Progenitor cell of endocrine pancreas (in vitro differentiated cells): ENCODE results near the gene MRM2. TPM values are rescaled to one million over a fixed set of nuclear protein-coding genes. Genes with fewer than 3 reads are reported as not detected.

Experiments used
- DNase-seq: peaks from one replicate; pipeline ENCODE4 v3.0.0; 2021; ENCODE audit warnings: low spot score; ENCODE audit not compliant: unreplicated experiment
- H3K27ac Mint-ChIP-seq: 2 replicates; pipeline ENCODE4 v1.8.0; 2021; ENCODE audit warnings: mild to moderate bottlenecking, moderate library complexity, mixed read lengths
- H3K27me3 Mint-ChIP-seq: 2 replicates; pipeline ENCODE4 v1.8.0; 2021; ENCODE audit warnings: mixed read lengths
- H3K36me3 Mint-ChIP-seq: 2 replicates; pipeline ENCODE4 v1.8.0; 2022; ENCODE audit warnings: mixed read lengths; ENCODE audit not compliant: insufficient read depth
- H3K4me1 Mint-ChIP-seq: 2 replicates; pipeline ENCODE4 v1.8.0; 2021; ENCODE audit warnings: low read depth, mixed read lengths
- H3K4me3 Mint-ChIP-seq: 2 replicates; pipeline ENCODE4 v1.8.0; 2021; ENCODE audit warnings: low read depth, mild to moderate bottlenecking, moderate library complexity, mixed read lengths
- H3K9me3 Mint-ChIP-seq: 2 replicates; pipeline ENCODE4 v1.8.0; 2021; ENCODE audit warnings: low read depth, mixed read lengths
- CTCF ChIP-seq: fragments of 200-600 bp; sonication (generic); IDR thresholded peaks from one replicate; pipeline ENCODE4 v1.5.0; 2021; ENCODE audit warnings: antibody characterized with exemption, mild to moderate bottlenecking; ENCODE audit not compliant: unreplicated experiment
- total RNA-seq: library from RNA; stranded (reverse); gene quantifications from 2 replicates; pipeline ENCODE4 v1.2.1, GENCODE V29; 2021

The MRM2 gene
- total RNA-seq, 1 donor from 2014 or later: 28.7 TPM

GRCh38 chr7:2279896-2280295 is 37.9 kb upstream of the MRM2 start:
- H3K9me3 Mint-ChIP-seq: no peaks in the 10 kb centered on the region
- H3K36me3 Mint-ChIP-seq: no peaks in the 10 kb centered on the region
- H3K27ac Mint-ChIP-seq: peak overlapping the region; percentile 15
- no peak overlapping the region for H3K4me3 Mint-ChIP-seq
- H3K4me1 Mint-ChIP-seq: peaks cover 16% of the 10 kb centered on the region
- no peaks in the 10 kb centered on the region for H3K27me3 Mint-ChIP-seq
- TF ChIP-seq CTCF: no peak
- DNase-seq: no peak

DNA sequence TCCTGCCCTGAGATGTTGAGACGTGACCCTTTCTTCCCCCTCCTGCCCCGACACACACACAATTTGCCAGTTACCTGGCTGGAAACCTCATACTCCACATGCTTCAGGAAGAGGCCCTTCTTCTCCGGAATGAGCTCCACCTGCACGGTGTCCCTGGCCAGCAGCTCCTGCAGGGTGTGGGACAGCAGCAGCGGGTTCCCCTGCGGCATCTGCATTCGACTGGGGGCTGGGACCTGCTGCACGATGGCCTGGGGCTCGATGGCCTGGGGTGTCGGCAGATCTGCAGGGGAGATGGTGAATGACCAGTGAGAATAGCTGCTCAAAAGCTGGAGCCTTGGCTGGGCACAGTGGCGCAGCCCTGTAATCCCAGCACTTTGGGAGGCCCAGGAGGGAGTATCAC is 36.0 kb upstream of the MRM2 start:
- Mint-ChIP-seq H3K4me3 (no peak overlapping the region), H3K27me3 (no peaks in the 10 kb centered on the region), H3K9me3 (no peaks in the 10 kb centered on the region), H3K27ac (no peak overlapping the region), H3K36me3 (no peaks in the 10 kb centered on the region), H3K4me1 (peaks cover 16% of the 10 kb centered on the region)
- TF ChIP-seq CTCF: no peak
- DNase-seq: no peak

- H3K4me1 Mint-ChIP-seq: peaks cover 7% of the 10 kb centered on the region
- no peak overlapping the region for H3K27ac Mint-ChIP-seq
- H3K27me3 Mint-ChIP-seq: peaks cover 3% of the 10 kb centered on the region
- no peak for DNase-seq
- H3K4me3 Mint-ChIP-seq: no peak overlapping the region
- TF ChIP-seq CTCF: no peak
- no peaks in the 10 kb centered on the region for H3K9me3 Mint-ChIP-seq
- peaks cover 3% of the 10 kb centered on the region for H3K36me3 Mint-ChIP-seq
Observed at GRCh38 chr7:2276107-2276506, 34.1 kb upstream of the MRM2 start.

DNA sequence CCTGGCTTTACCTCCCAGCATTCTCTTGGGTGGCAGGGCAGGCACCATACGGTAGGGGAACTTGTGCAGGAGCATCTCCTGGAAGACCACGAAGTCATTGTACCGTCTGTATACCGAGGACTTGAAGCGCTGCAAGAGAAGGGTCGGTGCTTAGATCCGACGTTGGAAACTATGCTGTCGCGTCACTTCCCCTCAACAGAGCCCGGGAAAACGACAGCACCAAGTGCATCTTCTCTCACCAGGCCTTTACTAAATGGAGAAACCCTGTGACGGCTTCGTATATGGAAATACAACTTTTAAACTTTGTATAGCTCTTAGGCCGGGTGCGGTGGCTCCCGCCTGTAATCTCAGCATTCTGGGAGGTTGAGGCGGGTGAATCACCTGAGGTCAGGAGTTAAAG is 33.1 kb upstream of the MRM2 start:
- TF ChIP-seq CTCF: no peak

GRCh38 chr7:2274666-2275065 is 32.7 kb upstream of the MRM2 start:
- Mint-ChIP-seq H3K27ac (no peak overlapping the region), H3K4me3 (no peak overlapping the region), H3K4me1 (peaks cover 2% of the 10 kb centered on the region), H3K36me3 (peaks cover 3% of the 10 kb centered on the region), H3K27me3 (peaks cover 3% of the 10 kb centered on the region), H3K9me3 (no peaks in the 10 kb centered on the region)
- no peak for TF ChIP-seq CTCF
- no peak for DNase-seq

More for the DNA sequence above, 33.1 kb upstream of the MRM2 start:
- peaks cover 3% of the 10 kb centered on the region for H3K36me3 Mint-ChIP-seq
- no peak for DNase-seq
- no peak overlapping the region for H3K27ac Mint-ChIP-seq
- no peak overlapping the region for H3K4me3 Mint-ChIP-seq
- peaks cover 5% of the 10 kb centered on the region for H3K4me1 Mint-ChIP-seq
- no peaks in the 10 kb centered on the region for H3K9me3 Mint-ChIP-seq
- H3K27me3 Mint-ChIP-seq: peaks cover 3% of the 10 kb centered on the region

DNA sequence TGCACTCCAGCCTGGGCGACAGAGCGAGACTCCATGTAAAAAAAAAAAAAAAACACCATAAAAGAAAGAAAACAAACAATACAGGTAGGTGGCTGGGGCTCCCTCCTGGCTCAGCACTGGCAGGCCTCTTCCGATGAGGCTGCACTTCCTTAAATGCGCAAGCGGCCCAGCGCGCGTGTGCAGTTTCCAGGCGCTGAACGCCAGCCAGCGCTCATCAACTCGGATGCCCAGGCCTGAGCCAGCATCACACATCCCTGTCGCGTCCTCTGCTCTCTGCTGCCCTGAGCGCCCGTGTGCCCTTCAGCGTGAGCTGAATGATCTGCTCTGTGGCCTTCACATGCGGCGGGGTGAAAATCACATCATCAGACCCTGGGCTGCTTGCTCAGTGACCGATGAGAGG is 31.9 kb upstream of the MRM2 start:
- H3K4me3 Mint-ChIP-seq: no peak overlapping the region
- TF ChIP-seq CTCF: no peak
- peaks cover 3% of the 10 kb centered on the region for H3K27me3 Mint-ChIP-seq
- peaks cover 6% of the 10 kb centered on the region for H3K4me1 Mint-ChIP-seq
- no peaks in the 10 kb centered on the region for H3K9me3 Mint-ChIP-seq
- no peak overlapping the region for H3K27ac Mint-ChIP-seq
- DNase-seq: no peak
- H3K36me3 Mint-ChIP-seq: peaks cover 8% of the 10 kb centered on the region
